Adrenal gland (tissue), 5 donors: ENCODE data around the gene DAB2IP.

ENCODE experiments used
- CTCF ChIP-seq, 6 experiments: fragments of 450-650 bp in 4 of 6; fragments of 200-600 bp in 2 of 6; sonication (generic) in 1 of 6; IDR thresholded peaks; 1 replicate in 5 of 6; 2 replicates in 1 of 6; pipeline versions ENCODE4 v1.5.1 to v1.8.0; 2016 to 2021; ENCODE audit warnings: antibody characterized with exemption in 6 of 6, mild to moderate bottlenecking in 2 of 6, moderate library complexity in 1 of 6
- POLR2A ChIP-seq, 2 donors: fragments of 450-650 bp; IDR thresholded peaks; one replicate each; pipeline ENCODE4 v1.6.1; 2017; ENCODE audit warnings: antibody characterized with exemption in 2 of 2, mild to moderate bottlenecking in 2 of 2, moderate library complexity in 1 of 2
- donor health status: DM: no; HTN: no; CAD: no.

- no peak for TF ChIP-seq CTCF (IDR thresholded peaks at IDR 0.05)
- TF ChIP-seq POLR2A (IDR thresholded peaks at IDR 0.05) = no peak
Measured at GRCh38 chr9:121728916-121729315, 77.5 kb downstream of the DAB2IP start.
